IPS DF 4.7 (cell line): ENCODE measurements around the gene SSC5D.
A peak's percentile ranks its signal among the peaks of the same experiment; 100 is the strongest.
"Not testable (repeated sequence)": the region's sequence is repeated elsewhere in the genome, so short reads cannot be mapped to it uniquely, and the experiment has no call there.

ENCODE experiments used
- DNase-seq: peaks from one replicate; pipeline ENCODE4 v3.0.0-alpha.2; 2013; ENCODE audit warnings: low spot score; ENCODE audit errors: extremely low read depth

The SSC5D gene

GRCh38 chr19:55502197-55502952 is 14.1 kb downstream of the SSC5D start:
- DNase-seq: no peak

GRCh38 chr19:55503157-55503501 is 14.9 kb downstream of the SSC5D start:
- DNase-seq: no peak

GRCh38 chr19:55503502-55504251 is 15.4 kb downstream of the SSC5D start:
- no peak for DNase-seq

- no peak for DNase-seq
These were observed 16.0 kb downstream of the SSC5D start for GRCh38 chr19:55504252-55504603.

GRCh38 chr19:55504981-55505380 is 16.7 kb downstream of the SSC5D start:
- no peak for DNase-seq

GRCh38 chr19:55508120-55508519 is 19.9 kb downstream of the SSC5D start:
- no peak for DNase-seq

- peak; percentile 62 for DNase-seq
These were observed 28.8 kb downstream of the SSC5D start for GRCh38 chr19:55516878-55517620.

- DNase-seq: no peak
These were observed 31.4 kb downstream of the SSC5D start for GRCh38 chr19:55519451-55520311.

- DNase-seq: no peak
These were observed 32.6 kb downstream of the SSC5D start for GRCh38 chr19:55520691-55521292.

- no peak for DNase-seq
These were observed 37.3 kb downstream of the SSC5D start for GRCh38 chr19:55525289-55526101.

- DNase-seq: no peak
These were observed 38.3 kb downstream of the SSC5D start for GRCh38 chr19:55526216-55527196.

GRCh38 chr19:55527197-55528029 is 39.2 kb downstream of the SSC5D start:
- DNase-seq: no peak

GRCh38 chr19:55528030-55528803 is 40.0 kb downstream of the SSC5D start:
- DNase-seq: no peak

- DNase-seq: no peak
These were observed 41.5 kb downstream of the SSC5D start for GRCh38 chr19:55529636-55530234.

GRCh38 chr19:55530996-55531395 is 42.8 kb downstream of the SSC5D start:
- DNase-seq: no peak

GRCh38 chr19:55534280-55534679 is 46.0 kb downstream of the SSC5D start:
- DNase-seq: not testable (repeated sequence)
